Measurements from ENCODE around the gene KCTD8. TPM values are rescaled to one million over a fixed set of nuclear protein-coding genes. Genes with fewer than 3 reads are reported as not detected.

The KCTD8 gene
- total RNA-seq, 1 experiment from 2014 or later: 0.16 TPM

- intact Hi-C loops (cut with micrococcal nuclease): no loop called here
- Mint-ChIP-seq H3K4me1 (ENCODE audit: insufficient read depth, unreplicated experiment) (no peaks in the 10 kb centered on the region), H3K27ac (ENCODE audit: low read depth, unreplicated experiment) (no peak overlapping the region), H3K9me3 (ENCODE audit: unreplicated experiment) (no peaks in the 10 kb centered on the region), H3K36me3 (ENCODE audit: insufficient read depth, unreplicated experiment) (no peaks in the 10 kb centered on the region), H3K27me3 (ENCODE audit: insufficient read depth, unreplicated experiment) (no peaks in the 10 kb centered on the region), H3K4me3 (ENCODE audit: unreplicated experiment) (no peak overlapping the region)
- BruUV-seq (replicated peaks): no TSS peak
- ChIA-PET POLR2A (interaction anchor here (0.5 kb wide), 1 partner anchor 58 kb away, joined by 3 read pairs; no protein-coding TSS in a partner anchor), CTCF (no interaction called here)
- DNase-seq (ENCODE audit: unreplicated experiment): no peak
- no peak for TF ChIP-seq CTCF (IDR thresholded peaks at IDR 0.05; ENCODE audit: unreplicated experiment)
Observed at GRCh38 chr4:44231006-44231405, 217.6 kb downstream of the KCTD8 start.

- no peak overlapping the region for H3K27ac Mint-ChIP-seq (ENCODE audit: low read depth, unreplicated experiment)
- no TSS peak for BruUV-seq (replicated peaks)
- TF ChIP-seq CTCF (IDR thresholded peaks at IDR 0.05; ENCODE audit: unreplicated experiment): no peak
- ChIA-PET POLR2A (interaction anchor here (0.6 kb wide), 1 partner anchor 385 kb away, joined by 3 read pairs; no protein-coding TSS in a partner anchor), CTCF (no interaction called here)
- DNase-seq (ENCODE audit: unreplicated experiment): no peak
- no peaks in the 10 kb centered on the region for H3K9me3 Mint-ChIP-seq (ENCODE audit: unreplicated experiment)
- H3K4me3 Mint-ChIP-seq (ENCODE audit: unreplicated experiment): no peak overlapping the region
- intact Hi-C loops (cut with micrococcal nuclease): no loop called here
- no peaks in the 10 kb centered on the region for H3K27me3 Mint-ChIP-seq (ENCODE audit: insufficient read depth, unreplicated experiment)
- H3K4me1 Mint-ChIP-seq (ENCODE audit: insufficient read depth, unreplicated experiment): no peaks in the 10 kb centered on the region
- H3K36me3 Mint-ChIP-seq (ENCODE audit: insufficient read depth, unreplicated experiment): no peaks in the 10 kb centered on the region
Observed at GRCh38 chr4:44228326-44228725, 220.3 kb downstream of the KCTD8 start.

DNA sequence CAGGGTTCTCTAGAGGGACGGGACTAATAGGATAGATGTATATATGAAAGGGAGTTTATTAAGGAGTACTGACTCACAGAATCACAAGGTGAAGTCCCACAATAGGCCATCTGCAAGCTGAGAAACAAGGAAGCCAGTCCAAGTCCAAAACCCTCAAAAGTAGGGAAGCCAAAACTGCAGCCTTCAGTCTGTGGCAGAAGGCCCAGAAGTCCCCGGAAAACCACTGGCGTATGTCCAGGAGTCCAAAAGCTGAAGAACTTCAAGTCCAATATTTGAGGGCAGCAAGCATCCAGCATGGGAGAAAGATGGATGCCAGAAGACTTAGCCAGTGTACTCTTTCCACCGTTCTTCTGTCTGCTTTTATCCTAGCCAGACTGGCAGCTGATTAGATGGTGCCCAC lies 227.2 kb downstream of the KCTD8 start:
- TF ChIP-seq CTCF (IDR thresholded peaks at IDR 0.05; ENCODE audit: unreplicated experiment): no peak
- Mint-ChIP-seq H3K27ac (ENCODE audit: low read depth, unreplicated experiment) (no peak overlapping the region), H3K27me3 (ENCODE audit: insufficient read depth, unreplicated experiment) (no peaks in the 10 kb centered on the region), H3K4me3 (ENCODE audit: unreplicated experiment) (no peak overlapping the region), H3K9me3 (ENCODE audit: unreplicated experiment) (no peaks in the 10 kb centered on the region), H3K4me1 (ENCODE audit: insufficient read depth, unreplicated experiment) (peaks cover 7% of the 10 kb centered on the region), H3K36me3 (ENCODE audit: insufficient read depth, unreplicated experiment) (no peaks in the 10 kb centered on the region)
- CTCF ChIA-PET: interaction anchor here (1.1 kb wide), 1 partner anchor 227 kb away, joined by 3 read pairs; the partner anchor contains the start of gene KCTD8
- no TSS peak for BruUV-seq (replicated peaks)
- DNase-seq (ENCODE audit: unreplicated experiment): no peak
- intact Hi-C loops (cut with micrococcal nuclease): no loop called here
- POLR2A ChIA-PET: no interaction called here

- no peak for TF ChIP-seq CTCF (IDR thresholded peaks at IDR 0.05; ENCODE audit: unreplicated experiment)
- no peak for DNase-seq (ENCODE audit: unreplicated experiment)
- CTCF ChIA-PET: interaction anchor here (0.6 to 1.4 kb wide), 3 partner anchors 15 to 736 kb away, joined by 3 read pairs; no protein-coding TSS in a partner anchor
- H3K27ac Mint-ChIP-seq (ENCODE audit: low read depth, unreplicated experiment): no peak overlapping the region
- no peaks in the 10 kb centered on the region for H3K36me3 Mint-ChIP-seq (ENCODE audit: insufficient read depth, unreplicated experiment)
- H3K27me3 Mint-ChIP-seq (ENCODE audit: insufficient read depth, unreplicated experiment): no peaks in the 10 kb centered on the region
- BruUV-seq (replicated peaks): no TSS peak
- H3K9me3 Mint-ChIP-seq (ENCODE audit: unreplicated experiment): no peaks in the 10 kb centered on the region
- POLR2A ChIA-PET: interaction anchor here (0.7 to 1.3 kb wide), 2 partner anchors 15 to 468 kb away, joined by 3 to 4 read pairs; no protein-coding TSS in a partner anchor
- H3K4me1 Mint-ChIP-seq (ENCODE audit: insufficient read depth, unreplicated experiment): no peaks in the 10 kb centered on the region
- no peak overlapping the region for H3K4me3 Mint-ChIP-seq (ENCODE audit: unreplicated experiment)
- intact Hi-C loops (cut with micrococcal nuclease): no loop called here
Observed at GRCh38 chr4:44210750-44211149, 237.9 kb downstream of the KCTD8 start.

Data from MCF 10A (cell line).